Activated CD8-positive, alpha-beta memory T cell treated with anti-CD3 and anti-CD28 coated beads, Interleukin-2, amount 50 U/mL, for 1 hour (primary cell): ENCODE results near the gene SMIM11.
"Not testable (repeated sequence)": the region's sequence is repeated elsewhere in the genome, so short reads cannot be mapped to it uniquely, and the experiment has no call there.

Experiments
- DNase-seq: peaks from one replicate; pipeline ENCODE4 v3.0.0-alpha.2; 2020; ENCODE audit errors: extremely low read depth

Gene SMIM11

GRCh38 chr21:34355570-34355969 is 19.7 kb upstream of the SMIM11 start:
- no peak for DNase-seq

- DNase-seq = no peak
Measured at GRCh38 chr21:34357889-34358288, 17.4 kb upstream of the SMIM11 start.

- DNase-seq = no peak
Measured at GRCh38 chr21:34358866-34359265, 16.4 kb upstream of the SMIM11 start.

GRCh38 chr21:34360488-34361241 is 14.6 kb upstream of the SMIM11 start:
- no peak for DNase-seq

- no peak for DNase-seq
Measured at GRCh38 chr21:34362136-34362444, 13.2 kb upstream of the SMIM11 start.

- no peak for DNase-seq
Measured at GRCh38 chr21:34362670-34363069, 12.6 kb upstream of the SMIM11 start.

- DNase-seq = no peak
Measured at GRCh38 chr21:34363733-34364132, 11.6 kb upstream of the SMIM11 start, which contains the start of gene KCNE2. KCNE2 (plus strand) TSS chr21:34364006; CDS start chr21:34370479, 6,473 bp downstream.

GRCh38 chr21:34364921-34365320 is 10.4 kb upstream of the SMIM11 start:
- no peak for DNase-seq

GRCh38 chr21:34365809-34366208 is 9.5 kb upstream of the SMIM11 start:
- DNase-seq = no peak

- no peak for DNase-seq
Measured at GRCh38 chr21:34367320-34367935, 7.9 kb upstream of the SMIM11 start.

GRCh38 chr21:34369741-34370140 is 5.6 kb upstream of the SMIM11 start:
- no peak for DNase-seq

GRCh38 chr21:34372321-34372720 is 3.0 kb upstream of the SMIM11 start:
- DNase-seq = no peak

- not testable (repeated sequence) for DNase-seq
Measured at GRCh38 chr21:34374462-34374861, 845 bp upstream of the SMIM11 start.

GRCh38 chr21:34375619-34375972 is 289 bp downstream of the SMIM11 start:
- DNase-seq = not testable (repeated sequence)

GRCh38 chr21:34383138-34383537 is 7.8 kb downstream of the SMIM11 start:
- DNase-seq = not testable (repeated sequence)

GRCh38 chr21:34383724-34384415 is 8.6 kb downstream of the SMIM11 start:
- not testable (repeated sequence) for DNase-seq

GRCh38 chr21:34400522-34400921 is 25.2 kb downstream of the SMIM11 start:
- DNase-seq = not testable (repeated sequence)

GRCh38 chr21:34404742-34405141 is 29.4 kb downstream of the SMIM11 start:
- DNase-seq = not testable (repeated sequence)

- not testable (repeated sequence) for DNase-seq
Measured at GRCh38 chr21:34405686-34406085, 30.4 kb downstream of the SMIM11 start.

GRCh38 chr21:34406102-34406501 is 30.8 kb downstream of the SMIM11 start:
- not testable (repeated sequence) for DNase-seq

GRCh38 chr21:34406676-34407075 is 31.4 kb downstream of the SMIM11 start:
- DNase-seq = not testable (repeated sequence)

- not testable (repeated sequence) for DNase-seq
Measured at GRCh38 chr21:34407294-34407693, 32.0 kb downstream of the SMIM11 start.
